Measurements from ENCODE around the gene CTSZ. TPM values are rescaled to one million over a fixed set of nuclear protein-coding genes. Genes with fewer than 3 reads are reported as not detected.
A peak's percentile ranks its signal among the peaks of the same experiment; 100 is the strongest.

The CTSZ gene
- total RNA-seq (100 to 1,000 TPM in 1 of 5 donors, 10 to 100 TPM in 4; 35.3 to 134 (median 56.9) TPM), polyA plus RNA-seq (10 to 100 TPM; 41.7 to 59.1 (median 55.5) TPM)
- long read RNA-seq, donor 1, partial matches to known transcripts: 0 of 2 reads
- long read RNA-seq, donor 1, other reads (novel, unspliced or antisense): 0 of 2 reads
- long read RNA-seq, donor 2, partial matches to known transcripts: 0 of 4 reads
- long read RNA-seq, donor 2, other reads (novel, unspliced or antisense): 0 of 4 reads
- long read RNA-seq, donor 3, partial matches to known transcripts: 0 of 3 reads
- long read RNA-seq, donor 3, other reads (novel, unspliced or antisense): 0 of 3 reads
- long read RNA-seq, donor 4: 0 reads
- long read RNA-seq, donor 5, transcript CTSZ-201 (6 exons, 1,495 nt): major isoform, 7 of 7 reads
- long read RNA-seq, donor 5, partial matches to known transcripts: 0 of 7 reads
- long read RNA-seq, donor 5, other reads (novel, unspliced or antisense): 0 of 7 reads
- long read RNA-seq, donor 6, transcript CTSZ-201 (6 exons, 1,495 nt): major isoform, 5 of 10 reads
- long read RNA-seq, donor 6, partial matches to known transcripts: 5 of 10 reads
- long read RNA-seq, donor 6, other reads (novel, unspliced or antisense): 0 of 10 reads
- long read RNA-seq, donor 7, transcript CTSZ-201 (6 exons, 1,495 nt): major isoform, 7 of 11 reads
- long read RNA-seq, donor 7, partial matches to known transcripts: 0 of 11 reads
- long read RNA-seq, donor 7, other reads (novel, unspliced or antisense): 0 of 11 reads
- long read RNA-seq, donor 8, transcript CTSZ-201 (6 exons, 1,495 nt): major isoform, 12 of 14 reads
- long read RNA-seq, donor 8, partial matches to known transcripts: 0 of 14 reads
- long read RNA-seq, donor 8, other reads (novel, unspliced or antisense): 0 of 14 reads
- long read RNA-seq, donor 9, transcript CTSZ-201 (6 exons, 1,495 nt): major isoform, 7 of 8 reads
- long read RNA-seq, donor 9, partial matches to known transcripts: 0 of 8 reads
- long read RNA-seq, donor 9, other reads (novel, unspliced or antisense): 0 of 8 reads
- long read RNA-seq, donor 10: 0 reads

- Histone ChIP-seq H3K36me3 (peaks cover 0 to 20% (median 17%) of the 10 kb centered on the region in 4 donors), H3K9me3 (no peaks in the 10 kb centered on the region), H3K27me3 (no peaks in the 10 kb centered on the region), H3K4me1 (peaks cover 28 to 74% (median 58%) of the 10 kb centered on the region in 4 donors), H3K4me3 (peak within 1 kb of the TSS; percentile 67 to 86 (median 77)), H3K27ac (peak within 1 kb of the TSS; percentile 72 to 90 (median 84))
- intact Hi-C loops (cut with DNase I; ENCODE audit: low total_unique reads): loop anchor here (5.0 kb wide), 1 partner anchor 35 kb away; the partner anchor contains the start of gene PRELID3B
- peak; percentile 67 to 89 for DNase-seq
- 4 to 13% (median 7%) methylated on average over 11 to 82 of the region's 82 CpGs for WGBS, 5 donors
- no peak for TF ChIP-seq EP300 (IDR thresholded peaks at IDR 0.05)
- TF ChIP-seq POLR2A (IDR thresholded peaks at IDR 0.05): no peak
- no peak for TF ChIP-seq CTCF (IDR thresholded peaks at IDR 0.05)
- TF ChIP-seq POLR2AphosphoS5 (IDR thresholded peaks at IDR 0.05): no peak
Measured at GRCh38 chr20:59006864-59007664, at the start of gene CTSZ. Gene CTSZ, minus strand, starts transcription at chr20:59007254. Its CDS starts 126 bp downstream, at chr20:59007128.

DNA sequence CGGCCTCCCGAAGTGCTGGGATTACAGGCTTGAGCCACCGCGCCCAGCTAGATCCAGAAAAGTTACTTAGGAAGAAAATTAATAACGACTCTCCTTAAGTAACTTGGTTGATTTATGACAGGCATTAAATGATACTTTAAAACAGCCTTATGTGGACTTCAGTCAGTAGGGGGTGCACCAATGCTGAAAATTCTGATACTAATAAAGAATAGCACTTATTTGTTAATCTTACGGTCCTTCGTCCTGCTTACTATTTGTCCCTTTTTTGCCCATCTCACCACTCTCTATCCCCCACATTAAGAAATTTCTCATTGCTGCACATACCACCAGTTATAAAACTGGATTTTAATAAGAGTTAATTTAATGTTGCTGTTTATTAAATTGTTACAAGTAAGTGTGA is 48.2 kb upstream of the CTSZ start:
- 53 to 70% (median 62%) methylated on average over 7 of the region's 7 CpGs for WGBS, 5 donors
- H3K9me3 ChIP-seq: no peaks in the 10 kb centered on the region
- no peaks in the 10 kb centered on the region for H3K4me1 ChIP-seq
- no peak overlapping the region for H3K27ac ChIP-seq
- no peaks in the 10 kb centered on the region for H3K36me3 ChIP-seq
- peak in 3 of 7 experiments; percentile 10 to 13 (median 13) for TF ChIP-seq CTCF (IDR thresholded peaks at IDR 0.05)
- TF ChIP-seq POLR2AphosphoS5 (IDR thresholded peaks at IDR 0.05): no peak
- TF ChIP-seq POLR2A (IDR thresholded peaks at IDR 0.05): no peak
- TF ChIP-seq EP300 (IDR thresholded peaks at IDR 0.05): no peak
- peak in 1 of 2 donors; percentile 35 for DNase-seq
- H3K4me3 ChIP-seq: no peak overlapping the region
- intact Hi-C loops (cut with DNase I; ENCODE audit: low total_unique reads): no loop called here
- H3K27me3 ChIP-seq: peaks cover 0 to 19% (median 0%) of the 10 kb centered on the region in 3 donors

DNA sequence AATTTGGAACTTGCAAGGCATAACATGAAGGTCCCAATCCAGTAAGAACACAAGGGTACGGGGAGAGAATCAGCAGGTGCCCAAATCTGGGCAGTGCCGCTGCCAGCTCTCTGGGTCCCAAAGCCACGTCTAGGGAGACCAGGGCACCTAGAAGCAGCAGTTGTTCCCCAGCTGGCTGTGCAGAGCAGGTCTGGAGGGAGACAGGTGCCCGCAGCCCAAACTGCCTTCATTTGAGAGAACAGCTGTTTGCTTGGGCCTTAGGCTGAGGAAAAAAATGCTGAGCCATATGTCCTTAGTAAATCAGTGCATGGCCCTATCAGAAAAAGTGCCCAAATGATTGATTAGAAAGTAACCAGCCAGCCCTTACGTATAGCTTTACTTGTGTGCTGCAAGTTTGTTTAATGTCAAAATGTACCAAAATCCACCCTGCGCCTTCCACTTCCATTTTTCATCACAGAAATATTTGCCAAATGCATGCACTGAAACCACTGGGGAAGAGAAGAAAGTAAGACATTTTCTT is 44.7 kb upstream of the CTSZ start:
- Histone ChIP-seq H3K9me3 (no peaks in the 10 kb centered on the region), H3K4me1 (no peaks in the 10 kb centered on the region), H3K27ac (no peak overlapping the region), H3K4me3 (no peak overlapping the region), H3K27me3 (peaks cover 0 to 23% (median 0%) of the 10 kb centered on the region in 3 donors), H3K36me3 (no peaks in the 10 kb centered on the region)
- intact Hi-C loops (cut with DNase I; ENCODE audit: low total_unique reads): no loop called here
- peak in 1 of 2 donors; percentile 66 for DNase-seq
- TF ChIP-seq EP300 (IDR thresholded peaks at IDR 0.05) (no peak), POLR2A (IDR thresholded peaks at IDR 0.05) (no peak), CTCF (IDR thresholded peaks at IDR 0.05) (no peak), POLR2AphosphoS5 (IDR thresholded peaks at IDR 0.05) (no peak)
- WGBS, 5 donors: 53 to 71% (median 61%) methylated on average over 6 of the region's 6 CpGs
